Suprapubic skin (tissue), 4 donors: ENCODE measurements around the gene PLXDC2. TPM values are rescaled to one million over a fixed set of nuclear protein-coding genes. Genes with fewer than 3 reads are reported as not detected.

Source experiments
- DNase-seq, 2 donors: peaks; one replicate each; pipeline ENCODE4 v3.0.0-alpha.2; 2019; ENCODE audit warnings: low spot score in 2 of 2
- H3K27ac ChIP-seq: fragments of 200-600 bp; sonication (generic); one replicate; pipeline ENCODE4 v1.5.1; 2019
- H3K27me3 ChIP-seq: fragments of 200-600 bp; sonication (generic); one replicate; pipeline ENCODE4 v1.5.1; 2019
- H3K36me3 ChIP-seq: fragments of 200-600 bp; sonication (generic); one replicate; pipeline ENCODE4 v1.5.1; 2019
- H3K4me1 ChIP-seq: fragments of 200-600 bp; sonication (generic); one replicate; pipeline ENCODE4 v1.5.1; 2019
- H3K4me3 ChIP-seq: fragments of 200-600 bp; sonication (generic); one replicate; pipeline ENCODE4 v1.5.1; 2019; ENCODE audit warnings: mild to moderate bottlenecking
- H3K9me3 ChIP-seq: fragments of 200-600 bp; sonication (generic); one replicate; pipeline ENCODE4 v1.5.1; 2019
- EP300 ChIP-seq: sonication (generic); formaldehyde crosslinking; IDR thresholded peaks from one replicate; pipeline ENCODE4 v1.6.1; 2017; ENCODE audit warnings: antibody characterized with exemption
- POLR2A ChIP-seq, 2 donors: fragments of 450-650 bp; IDR thresholded peaks; one replicate each; pipeline ENCODE4 v1.6.1; 2017; ENCODE audit warnings: antibody characterized with exemption in 2 of 2, mild to moderate bottlenecking in 2 of 2, moderate library complexity in 2 of 2
- POLR2AphosphoS5 ChIP-seq, 3 donors: sonication (generic); formaldehyde crosslinking; IDR thresholded peaks; one replicate each; pipeline ENCODE4 v1.6.1; 2017; ENCODE audit warnings: antibody characterized with exemption in 3 of 3
- WGBS: methylation state at CpG from one replicate; pipeline ENCODE4 v1.1.5; 2018; 5-methylcytosine and 5-hydroxymethylcytosine counted together
- total RNA-seq, 4 donors: library from RNA; depleted of rRNA; stranded (reverse); fragments of >200 nt; gene quantifications; one replicate each; pipeline ENCODE4 v1.1.0, GENCODE V29; 2016
- TF ChIP-seq, protein P1 (sequence below), 2 donors: fragments of 200-600 bp in 1 of 2; fragments of 450-650 bp in 1 of 2; sonication (generic) in 1 of 2; IDR thresholded peaks; one replicate each; pipeline ENCODE4 v1.5.1; 2016 to 2019; ENCODE audit warnings: antibody characterized with exemption in 2 of 2, mild to moderate bottlenecking in 1 of 2, moderate library complexity in 1 of 2

PLXDC2 gene
- total RNA-seq, 4 donors from 2014 or later, result 93.0 to 97.0 (median 95.0) TPM

DNA sequence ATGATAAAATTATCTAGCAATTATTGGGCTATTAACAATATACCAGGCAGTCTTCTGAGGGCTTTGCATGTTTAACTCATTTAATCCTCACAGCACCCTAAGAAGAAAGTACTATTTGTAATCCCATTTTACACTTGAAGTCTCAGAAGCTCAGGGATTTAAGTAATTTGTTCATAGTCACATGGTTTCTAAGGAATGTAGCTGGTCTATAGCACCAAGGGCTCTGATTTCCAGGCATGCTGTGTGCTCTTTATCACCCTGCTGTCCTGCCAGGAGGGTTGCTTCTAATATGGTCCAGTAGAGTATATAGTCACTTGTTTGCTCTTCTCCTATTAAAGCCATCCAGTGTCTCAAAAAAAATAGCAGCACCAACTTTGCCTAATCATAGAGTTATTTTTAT is 417.2 kb downstream of the PLXDC2 start:
- TF ChIP-seq POLR2A (IDR thresholded peaks at IDR 0.05) (no peak), EP300 (no peak), POLR2AphosphoS5 (IDR thresholded peaks at IDR 0.05) (no peak)
- TF ChIP-seq, protein P1, sequence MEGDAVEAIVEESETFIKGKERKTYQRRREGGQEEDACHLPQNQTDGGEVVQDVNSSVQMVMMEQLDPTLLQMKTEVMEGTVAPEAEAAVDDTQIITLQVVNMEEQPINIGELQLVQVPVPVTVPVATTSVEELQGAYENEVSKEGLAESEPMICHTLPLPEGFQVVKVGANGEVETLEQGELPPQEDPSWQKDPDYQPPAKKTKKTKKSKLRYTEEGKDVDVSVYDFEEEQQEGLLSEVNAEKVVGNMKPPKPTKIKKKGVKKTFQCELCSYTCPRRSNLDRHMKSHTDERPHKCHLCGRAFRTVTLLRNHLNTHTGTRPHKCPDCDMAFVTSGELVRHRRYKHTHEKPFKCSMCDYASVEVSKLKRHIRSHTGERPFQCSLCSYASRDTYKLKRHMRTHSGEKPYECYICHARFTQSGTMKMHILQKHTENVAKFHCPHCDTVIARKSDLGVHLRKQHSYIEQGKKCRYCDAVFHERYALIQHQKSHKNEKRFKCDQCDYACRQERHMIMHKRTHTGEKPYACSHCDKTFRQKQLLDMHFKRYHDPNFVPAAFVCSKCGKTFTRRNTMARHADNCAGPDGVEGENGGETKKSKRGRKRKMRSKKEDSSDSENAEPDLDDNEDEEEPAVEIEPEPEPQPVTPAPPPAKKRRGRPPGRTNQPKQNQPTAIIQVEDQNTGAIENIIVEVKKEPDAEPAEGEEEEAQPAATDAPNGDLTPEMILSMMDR (IDR thresholded peaks at IDR 0.05), result no peak
- H3K36me3 ChIP-seq, result peaks cover 4% of the 10 kb centered on the region
- DNase-seq, result no peak
- no peaks in the 10 kb centered on the region for H3K27me3 ChIP-seq
- H3K4me3 ChIP-seq, result no peak overlapping the region
- no peaks in the 10 kb centered on the region for H3K9me3 ChIP-seq
- H3K4me1 ChIP-seq, result no peaks in the 10 kb centered on the region
- H3K27ac ChIP-seq, result no peak overlapping the region

DNA sequence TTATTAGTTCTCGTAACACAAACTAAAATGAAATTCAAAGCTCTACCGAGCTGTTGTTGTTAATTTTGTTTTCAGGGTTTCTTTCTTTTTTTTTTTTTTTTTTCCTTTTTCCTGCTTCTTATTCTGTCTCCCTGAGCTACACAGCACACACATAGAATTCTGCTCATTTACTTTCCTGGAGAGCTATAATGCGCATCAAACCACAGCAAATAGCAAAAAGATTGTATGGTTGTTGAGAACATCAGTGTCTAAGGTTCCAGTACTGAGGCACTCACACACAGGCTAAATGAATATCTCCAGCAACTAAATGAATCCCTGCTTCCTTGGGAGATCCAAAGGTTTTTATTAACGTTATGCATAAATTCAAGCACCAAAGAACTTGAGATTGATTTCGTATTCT is 418.3 kb downstream of the PLXDC2 start:
- DNase-seq, result no peak
- H3K27me3 ChIP-seq, result no peaks in the 10 kb centered on the region
- H3K27ac ChIP-seq, result no peak overlapping the region
- peaks cover 7% of the 10 kb centered on the region for H3K36me3 ChIP-seq
- no peaks in the 10 kb centered on the region for H3K9me3 ChIP-seq
- TF ChIP-seq, protein P1 (IDR thresholded peaks at IDR 0.05), result no peak
- TF ChIP-seq POLR2AphosphoS5 (IDR thresholded peaks at IDR 0.05) (no peak), EP300 (no peak), POLR2A (IDR thresholded peaks at IDR 0.05) (no peak)
- H3K4me1 ChIP-seq, result no peaks in the 10 kb centered on the region
- no peak overlapping the region for H3K4me3 ChIP-seq
- WGBS, result 94% methylated on average over 5 of the region's 5 CpGs

DNA sequence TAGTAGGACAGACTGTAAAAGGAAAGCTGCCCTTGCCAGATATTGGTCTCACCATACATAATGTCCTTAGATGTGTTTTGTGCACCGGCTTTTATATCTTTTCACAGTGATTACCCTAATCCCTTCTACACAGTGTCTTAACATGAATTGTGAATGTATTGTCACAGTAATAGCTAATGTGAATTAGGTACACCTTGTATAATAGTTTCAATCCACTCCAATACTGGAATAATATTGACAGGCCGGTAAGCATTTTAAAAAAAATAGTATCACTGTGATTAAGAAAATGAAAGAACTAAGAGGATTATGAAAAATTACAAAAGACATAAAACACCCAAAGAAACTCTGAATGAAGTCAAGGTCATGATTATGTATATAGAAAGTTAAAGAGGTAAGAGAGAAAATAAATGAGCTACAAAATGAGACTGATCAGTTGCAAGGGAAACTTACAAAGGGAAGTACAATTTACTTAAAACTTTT is 420.9 kb downstream of the PLXDC2 start:
- DNase-seq, result no peak
- 95% methylated on average over 2 of the region's 2 CpGs for WGBS
- TF ChIP-seq EP300 (no peak), POLR2AphosphoS5 (IDR thresholded peaks at IDR 0.05) (no peak), POLR2A (IDR thresholded peaks at IDR 0.05) (no peak)
- TF ChIP-seq, protein P1 (IDR thresholded peaks at IDR 0.05), result no peak
- no peak overlapping the region for H3K4me3 ChIP-seq
- H3K36me3 ChIP-seq, result peaks cover 8% of the 10 kb centered on the region
- H3K27me3 ChIP-seq, result no peaks in the 10 kb centered on the region
- H3K27ac ChIP-seq, result no peak overlapping the region
- no peaks in the 10 kb centered on the region for H3K9me3 ChIP-seq
- no peaks in the 10 kb centered on the region for H3K4me1 ChIP-seq

DNA sequence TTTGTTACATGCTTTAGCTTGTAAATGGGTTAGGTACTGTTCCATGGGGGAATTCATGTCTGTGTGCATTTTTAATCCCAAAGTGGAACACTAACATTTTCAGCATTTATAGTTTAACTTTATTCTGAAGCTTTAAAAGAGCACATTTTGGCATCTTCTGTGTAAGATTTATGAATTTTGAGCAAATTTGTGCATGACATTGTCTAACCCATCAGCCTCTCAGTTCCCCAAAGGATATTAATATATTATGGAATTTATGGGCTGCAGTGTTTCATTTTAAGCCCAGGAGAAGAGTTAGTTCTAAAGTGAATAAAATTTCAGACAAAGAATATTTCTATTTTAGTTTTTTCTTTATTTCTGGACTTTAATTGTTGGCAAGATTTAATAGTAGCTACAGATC is 421.4 kb downstream of the PLXDC2 start:
- TF ChIP-seq POLR2AphosphoS5 (IDR thresholded peaks at IDR 0.05), result no peak
- TF ChIP-seq, protein P1 (IDR thresholded peaks at IDR 0.05), result no peak
- TF ChIP-seq EP300, result no peak
- no peak for TF ChIP-seq POLR2A (IDR thresholded peaks at IDR 0.05)
- H3K27me3 ChIP-seq, result no peaks in the 10 kb centered on the region
- no peak overlapping the region for H3K4me3 ChIP-seq
- H3K27ac ChIP-seq, result no peak overlapping the region
- no peaks in the 10 kb centered on the region for H3K9me3 ChIP-seq
- no peaks in the 10 kb centered on the region for H3K4me1 ChIP-seq
- no peak for DNase-seq
- peaks cover 8% of the 10 kb centered on the region for H3K36me3 ChIP-seq

DNA sequence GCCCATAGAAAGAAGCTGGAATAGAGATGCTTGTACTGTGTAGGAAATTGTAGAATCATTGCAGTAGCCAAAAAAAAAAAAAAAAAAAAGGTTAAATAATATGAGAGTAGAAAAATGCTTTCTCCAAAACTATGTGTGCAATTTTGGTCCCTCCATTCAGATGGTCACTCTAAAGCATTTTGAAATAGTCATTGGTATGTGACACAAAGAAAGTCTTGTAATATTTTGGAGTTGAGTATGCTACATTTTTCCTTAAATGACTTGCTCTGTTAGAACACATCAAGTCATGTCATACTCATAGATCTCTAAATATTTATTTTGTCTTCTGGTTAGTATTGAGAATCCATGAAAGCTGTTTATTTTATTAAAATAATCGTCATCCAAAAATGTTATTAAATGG is 424.4 kb downstream of the PLXDC2 start:
- TF ChIP-seq EP300, result no peak
- no peak for TF ChIP-seq POLR2AphosphoS5 (IDR thresholded peaks at IDR 0.05)
- TF ChIP-seq, protein P1 (IDR thresholded peaks at IDR 0.05), result no peak
- TF ChIP-seq POLR2A (IDR thresholded peaks at IDR 0.05), result no peak
- WGBS, result 91% methylated on average over 1 of the region's 1 CpG
- no peak for DNase-seq
- no peaks in the 10 kb centered on the region for H3K9me3 ChIP-seq
- no peak overlapping the region for H3K4me3 ChIP-seq
- H3K27me3 ChIP-seq, result no peaks in the 10 kb centered on the region
- no peaks in the 10 kb centered on the region for H3K4me1 ChIP-seq
- H3K27ac ChIP-seq, result no peak overlapping the region
- H3K36me3 ChIP-seq, result peaks cover 12% of the 10 kb centered on the region
